Stimulated activated memory B cell treated with anti-CD40 and anti-IgM and Interleukin-4, amounts not matched to agents 10 μg/mL and 1 μg/mL and 100 μg/mL, for 72 hours (primary cell): ENCODE measurements around the gene SDK2.

ENCODE experiments used
- ATAC-seq: fragments of 150-1000 bp; cut with Tn5 transposase; 2 replicates; pipeline ENCODE4 v1.10.0; 2021
- H3K27ac Mint-ChIP-seq: one replicate; pipeline ENCODE4 v1.8.0; 2022; ENCODE audit warnings: mild to moderate bottlenecking, mixed read lengths
- H3K27me3 Mint-ChIP-seq: one replicate; pipeline ENCODE4 v1.8.0; 2022; ENCODE audit warnings: mixed read lengths
- H3K36me3 Mint-ChIP-seq: one replicate; pipeline ENCODE4 v1.8.0; 2022; ENCODE audit warnings: mixed read lengths
- H3K4me1 Mint-ChIP-seq: one replicate; pipeline ENCODE4 v1.8.0; 2022; ENCODE audit warnings: mixed read lengths
- H3K4me3 Mint-ChIP-seq: one replicate; pipeline ENCODE4 v1.8.0; 2022; ENCODE audit warnings: mild to moderate bottlenecking, moderate library complexity, mixed read lengths
- H3K9me3 Mint-ChIP-seq: one replicate; pipeline ENCODE4 v1.8.0; 2022; ENCODE audit warnings: mixed read lengths

SDK2 gene

DNA sequence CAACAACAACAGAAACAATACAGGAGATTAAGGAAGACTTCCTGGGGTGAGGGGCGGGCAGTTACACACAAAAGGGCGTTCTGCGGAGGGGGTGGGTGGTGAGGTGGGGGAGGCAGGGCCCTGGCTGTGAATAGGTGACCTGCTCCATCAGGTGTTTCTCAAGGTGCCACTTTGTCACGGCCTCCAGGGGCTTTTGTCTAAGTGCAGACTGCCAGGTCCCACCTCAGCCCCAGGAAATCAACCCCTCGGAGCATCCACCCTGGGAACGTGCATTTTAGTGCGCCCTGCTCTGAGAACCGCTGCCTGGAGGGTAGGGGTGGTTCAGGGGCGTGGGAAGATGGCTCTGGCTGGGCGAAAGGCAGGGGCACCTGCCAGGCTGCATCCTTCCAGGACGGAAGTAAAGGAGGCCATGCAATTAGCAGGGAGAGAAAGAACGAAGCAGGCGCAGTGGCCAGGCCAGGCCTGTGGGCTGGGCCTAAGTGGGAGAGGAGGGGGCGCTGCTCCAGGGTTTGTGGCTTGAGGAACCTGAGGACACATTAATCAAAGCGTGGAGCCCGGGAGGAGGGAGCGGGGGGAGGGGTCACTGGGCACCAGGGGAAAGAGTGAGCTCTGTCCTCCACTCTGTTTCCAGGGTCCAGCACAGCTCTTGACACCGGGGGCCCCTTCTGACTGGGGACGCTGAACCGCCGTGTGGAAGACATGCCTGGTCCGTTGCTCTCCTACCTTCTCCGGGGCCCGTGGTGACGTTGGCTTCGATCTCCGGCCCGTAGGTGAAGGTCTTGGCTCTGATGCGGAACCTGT, 283.1 kb downstream of the SDK2 start:
- Mint-ChIP-seq H3K36me3 (peaks cover 12% of the 10 kb centered on the region), H3K9me3 (no peaks in the 10 kb centered on the region), H3K27ac (no peak overlapping the region), H3K4me1 (peaks cover 3% of the 10 kb centered on the region), H3K27me3 (no peaks in the 10 kb centered on the region), H3K4me3 (no peak overlapping the region)
- no peak for ATAC-seq

DNA sequence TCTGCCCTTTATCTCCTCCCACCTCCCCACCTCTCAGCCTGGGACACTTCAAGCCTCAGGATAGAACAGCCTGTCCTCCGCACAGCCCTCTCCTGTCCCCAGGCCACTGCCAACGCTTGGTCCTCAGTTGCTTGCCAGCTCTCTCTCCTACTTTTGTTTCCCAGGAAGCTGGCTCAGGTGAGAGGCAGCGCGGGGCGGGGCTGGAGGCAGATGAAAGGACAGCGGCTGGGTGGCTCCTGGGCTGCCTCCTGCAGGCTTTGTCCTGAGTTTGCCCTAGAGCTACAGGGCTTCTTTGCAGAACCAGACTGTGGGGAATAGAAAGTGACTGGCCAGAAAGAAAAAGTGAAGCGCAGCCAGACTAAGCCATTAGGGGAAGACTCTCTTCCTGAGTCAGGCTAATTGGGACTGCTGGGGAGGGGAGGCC, 284.2 kb downstream of the SDK2 start:
- Mint-ChIP-seq H3K27ac (no peak overlapping the region), H3K4me3 (no peak overlapping the region), H3K36me3 (peaks cover 3% of the 10 kb centered on the region), H3K27me3 (no peaks in the 10 kb centered on the region), H3K4me1 (no peaks in the 10 kb centered on the region), H3K9me3 (no peaks in the 10 kb centered on the region)
- ATAC-seq = no peak

DNA sequence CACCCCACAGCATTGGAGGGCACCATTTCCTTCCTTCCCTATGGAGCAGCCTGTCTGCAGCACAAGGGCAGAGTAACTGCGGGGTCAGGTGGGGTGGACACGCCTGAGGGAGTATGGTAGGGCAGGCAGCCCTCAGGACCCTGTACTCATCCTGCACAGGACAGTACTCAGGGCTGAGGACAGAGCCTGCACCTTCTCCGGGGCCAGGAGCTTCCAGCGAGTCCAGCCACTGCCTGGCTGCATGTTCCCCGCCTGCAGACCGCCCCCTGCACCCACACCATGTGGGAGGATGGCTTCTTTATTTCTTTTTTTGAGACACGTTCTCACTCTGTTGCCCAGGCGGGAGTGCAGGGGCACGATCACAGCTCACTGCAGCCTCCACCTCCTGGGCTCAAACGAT, 284.9 kb downstream of the SDK2 start:
- H3K27me3 Mint-ChIP-seq = no peaks in the 10 kb centered on the region
- no peaks in the 10 kb centered on the region for H3K36me3 Mint-ChIP-seq

DNA sequence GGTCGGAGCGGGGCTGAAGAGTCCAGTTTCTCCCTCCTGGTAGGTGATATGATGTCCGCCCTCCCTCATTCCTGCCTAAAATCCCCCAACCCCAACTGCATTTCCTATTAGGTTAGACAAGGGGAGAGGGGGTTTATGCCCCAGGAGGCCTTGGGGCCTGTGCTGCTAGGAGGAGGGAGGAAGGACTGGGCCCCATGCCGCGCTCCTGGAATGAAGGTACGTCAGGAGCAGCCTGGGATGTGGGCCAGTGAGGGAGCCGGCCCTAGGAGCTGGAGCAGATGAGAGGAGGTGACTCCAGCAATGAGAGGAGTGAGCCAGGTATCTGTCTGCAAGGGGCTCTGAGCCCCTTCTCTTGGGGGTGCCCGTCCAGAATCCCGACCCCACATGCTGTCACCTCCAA, 285.6 kb downstream of the SDK2 start:
- Mint-ChIP-seq H3K9me3 (no peaks in the 10 kb centered on the region), H3K4me1 (no peaks in the 10 kb centered on the region)

More for the DNA sequence above, 284.9 kb downstream of the SDK2 start:
- no peak overlapping the region for H3K27ac Mint-ChIP-seq
- H3K4me3 Mint-ChIP-seq = no peak overlapping the region
- H3K9me3 Mint-ChIP-seq = no peaks in the 10 kb centered on the region
- ATAC-seq = no peak
- H3K4me1 Mint-ChIP-seq = no peaks in the 10 kb centered on the region

DNA sequence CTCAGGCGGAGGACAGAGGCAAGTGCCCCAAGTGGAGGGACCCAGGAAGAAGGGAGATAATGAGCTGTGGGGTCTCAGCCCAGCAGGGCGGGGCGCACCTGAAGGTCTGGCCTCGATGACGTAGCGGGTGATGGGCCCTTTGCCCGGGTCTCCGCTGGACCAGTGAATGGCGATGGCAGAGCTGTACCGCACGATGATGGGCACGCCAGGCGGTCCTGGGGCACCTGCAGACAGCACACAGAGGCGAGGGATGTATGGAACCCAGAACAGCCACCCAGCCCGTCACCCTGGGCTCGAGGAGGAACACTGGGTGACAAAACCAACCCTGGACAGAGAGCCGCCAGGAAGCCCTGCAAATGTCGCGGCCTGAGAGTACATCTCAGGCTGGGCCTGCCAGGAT, 286.3 kb downstream of the SDK2 start:
- ATAC-seq = no peak
- H3K4me1 Mint-ChIP-seq = no peaks in the 10 kb centered on the region
- H3K9me3 Mint-ChIP-seq = no peaks in the 10 kb centered on the region
- H3K4me3 Mint-ChIP-seq = no peak overlapping the region
- no peaks in the 10 kb centered on the region for H3K27me3 Mint-ChIP-seq
- H3K36me3 Mint-ChIP-seq = no peaks in the 10 kb centered on the region
- no peak overlapping the region for H3K27ac Mint-ChIP-seq

More for the DNA sequence above, 285.6 kb downstream of the SDK2 start:
- Mint-ChIP-seq H3K27me3 (no peaks in the 10 kb centered on the region), H3K4me3 (no peak overlapping the region), H3K36me3 (no peaks in the 10 kb centered on the region), H3K27ac (no peak overlapping the region)
- no peak for ATAC-seq

DNA sequence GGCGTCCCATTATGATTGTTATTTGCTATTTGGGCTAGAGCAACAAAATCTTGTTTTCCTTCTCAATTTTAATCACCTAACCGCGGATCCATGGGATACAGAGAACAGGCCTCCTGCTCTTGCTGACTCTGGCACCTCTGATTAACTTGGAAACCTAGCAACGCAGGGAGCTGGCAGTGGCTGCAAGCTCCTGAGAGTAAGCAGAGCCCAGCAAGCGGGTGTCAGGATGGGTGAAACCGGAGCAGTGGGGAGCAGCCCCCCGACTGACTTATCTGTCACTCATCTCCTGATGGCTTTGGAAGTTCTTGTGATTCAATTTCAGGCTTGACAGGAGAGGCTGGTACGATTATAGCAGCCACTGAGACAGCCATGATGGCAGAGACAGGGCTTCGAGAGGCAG, 286.9 kb downstream of the SDK2 start:
- Mint-ChIP-seq H3K9me3 (no peaks in the 10 kb centered on the region), H3K4me3 (no peak overlapping the region), H3K4me1 (no peaks in the 10 kb centered on the region), H3K36me3 (no peaks in the 10 kb centered on the region), H3K27me3 (no peaks in the 10 kb centered on the region), H3K27ac (no peak overlapping the region)
- ATAC-seq = no peak

DNA sequence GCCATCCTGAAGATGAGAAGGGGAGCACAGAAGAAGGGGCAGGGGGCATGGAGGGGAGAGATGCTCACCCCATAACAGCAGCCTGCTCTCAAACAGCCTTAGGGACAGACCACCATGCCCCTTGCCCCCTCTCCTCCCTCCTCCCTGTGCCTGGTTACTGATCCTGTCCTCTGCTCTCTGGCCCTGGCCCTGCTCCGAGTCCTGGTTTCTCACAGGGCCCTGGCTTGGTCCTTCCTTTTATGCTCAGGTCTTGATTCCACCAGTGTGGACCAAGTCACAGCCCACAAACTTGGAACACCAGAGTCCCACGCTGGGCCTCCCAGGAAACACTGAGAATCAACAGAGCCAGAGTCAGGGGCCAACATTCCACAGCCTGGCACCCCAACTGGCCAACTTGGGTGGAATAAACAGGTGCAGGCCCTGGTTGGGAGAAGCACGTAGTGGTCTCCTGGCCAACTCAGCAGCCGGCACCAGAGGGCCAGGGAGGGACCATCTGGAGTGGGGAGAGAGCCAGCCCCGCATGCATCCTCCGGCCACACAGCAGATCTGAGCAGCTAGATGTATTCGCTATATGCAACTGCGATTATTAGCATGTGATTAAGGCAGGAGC, 287.6 kb downstream of the SDK2 start:
- Mint-ChIP-seq H3K36me3 (peaks cover 1% of the 10 kb centered on the region), H3K27me3 (no peaks in the 10 kb centered on the region), H3K4me3 (no peak overlapping the region), H3K27ac (no peak overlapping the region), H3K4me1 (no peaks in the 10 kb centered on the region), H3K9me3 (no peaks in the 10 kb centered on the region)
- ATAC-seq = no peak

DNA sequence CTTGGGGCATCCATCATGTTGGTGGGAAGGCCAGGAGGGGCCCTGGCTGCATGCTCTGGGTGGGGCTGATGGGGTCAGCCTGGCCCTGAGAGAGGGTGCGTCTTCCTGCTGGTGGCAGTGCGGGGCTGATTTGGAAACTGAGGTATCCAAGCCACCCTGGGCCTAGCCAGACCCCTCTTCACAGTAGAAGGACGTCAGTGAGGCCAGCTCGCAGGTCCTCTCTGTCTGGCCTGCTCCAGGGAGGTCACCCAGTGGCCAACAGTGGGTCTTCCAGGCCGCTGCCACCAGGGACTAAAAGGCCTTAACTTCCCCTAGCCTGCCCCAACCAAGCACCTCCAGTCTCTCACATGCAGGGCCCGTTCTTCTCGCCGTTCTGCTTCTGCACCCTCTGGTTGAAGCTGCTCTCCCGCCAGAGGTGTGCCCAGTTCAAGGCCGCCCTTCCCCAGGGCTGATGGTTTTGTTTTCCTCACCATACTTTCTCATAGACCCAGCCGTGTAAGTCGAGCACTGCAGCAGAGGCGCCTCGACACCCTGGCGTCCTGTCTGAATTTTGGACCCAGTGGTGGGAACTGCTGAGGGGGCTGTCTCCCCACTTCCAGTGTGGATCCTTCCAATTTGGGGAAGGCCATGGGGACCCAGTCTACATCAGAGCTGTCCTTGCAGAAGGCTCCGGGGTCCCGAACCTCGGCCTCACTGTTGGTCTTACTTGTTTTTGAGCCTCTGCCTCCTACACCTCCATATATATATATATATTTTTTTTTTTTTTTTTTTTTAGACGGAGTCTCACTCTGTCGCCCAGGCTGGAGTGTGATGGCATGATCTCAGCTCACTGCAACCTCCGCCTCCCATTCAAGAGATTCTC, 289.6 kb downstream of the SDK2 start:
- no peaks in the 10 kb centered on the region for H3K9me3 Mint-ChIP-seq
- no peak for ATAC-seq
- H3K27ac Mint-ChIP-seq = no peak overlapping the region
- peaks cover 15% of the 10 kb centered on the region for H3K36me3 Mint-ChIP-seq
- H3K4me1 Mint-ChIP-seq = no peaks in the 10 kb centered on the region
- no peak overlapping the region for H3K4me3 Mint-ChIP-seq
- H3K27me3 Mint-ChIP-seq = no peaks in the 10 kb centered on the region

DNA sequence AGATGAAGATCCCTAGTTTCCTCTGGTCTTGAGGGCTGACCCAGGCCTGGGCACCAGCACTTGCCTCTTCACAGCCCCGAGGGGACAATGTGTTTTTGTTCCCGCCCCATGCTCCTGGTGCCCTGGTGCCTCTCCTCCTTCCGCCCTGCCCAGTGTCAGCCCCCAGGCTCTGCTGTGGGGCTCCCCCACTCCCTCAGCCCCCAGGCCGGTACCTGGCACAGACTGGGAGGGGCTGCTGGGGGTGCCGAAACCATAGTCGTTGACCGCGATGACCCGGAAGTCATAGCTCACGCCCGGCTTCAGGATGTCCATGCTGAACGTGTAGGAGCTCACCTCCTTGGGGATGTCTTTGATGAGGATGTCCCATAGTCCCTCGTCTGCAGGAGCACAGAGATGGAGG, 292.0 kb downstream of the SDK2 start:
- no peaks in the 10 kb centered on the region for H3K27me3 Mint-ChIP-seq
- no peak for ATAC-seq

DNA sequence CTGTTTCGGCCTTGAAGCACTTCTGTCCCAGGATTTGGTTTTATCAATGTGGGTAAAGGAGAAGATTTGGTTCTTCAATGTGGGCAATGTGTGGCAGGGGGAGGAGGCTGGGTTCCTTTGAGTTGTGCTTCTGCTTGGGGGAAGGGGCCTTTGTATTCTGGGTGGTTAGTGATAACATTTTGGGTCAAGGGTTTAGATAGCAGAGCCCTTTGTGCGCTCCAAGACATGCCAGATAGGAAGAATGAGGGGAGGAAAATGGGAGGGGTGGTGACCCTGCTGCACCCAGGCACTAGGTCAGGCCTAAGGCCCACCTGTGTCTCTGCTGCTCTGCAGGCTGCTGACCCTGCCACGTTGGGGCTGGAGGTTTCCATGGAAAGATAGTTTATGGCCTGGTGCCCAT, 292.5 kb downstream of the SDK2 start:
- Mint-ChIP-seq H3K9me3 (no peaks in the 10 kb centered on the region), H3K36me3 (peaks cover 15% of the 10 kb centered on the region), H3K4me3 (no peak overlapping the region), H3K27me3 (no peaks in the 10 kb centered on the region), H3K4me1 (no peaks in the 10 kb centered on the region), H3K27ac (no peak overlapping the region)
- no peak for ATAC-seq

More for the DNA sequence above, 292.0 kb downstream of the SDK2 start:
- Mint-ChIP-seq H3K9me3 (no peaks in the 10 kb centered on the region), H3K36me3 (peaks cover 15% of the 10 kb centered on the region), H3K4me1 (no peaks in the 10 kb centered on the region), H3K27ac (no peak overlapping the region), H3K4me3 (no peak overlapping the region)

DNA sequence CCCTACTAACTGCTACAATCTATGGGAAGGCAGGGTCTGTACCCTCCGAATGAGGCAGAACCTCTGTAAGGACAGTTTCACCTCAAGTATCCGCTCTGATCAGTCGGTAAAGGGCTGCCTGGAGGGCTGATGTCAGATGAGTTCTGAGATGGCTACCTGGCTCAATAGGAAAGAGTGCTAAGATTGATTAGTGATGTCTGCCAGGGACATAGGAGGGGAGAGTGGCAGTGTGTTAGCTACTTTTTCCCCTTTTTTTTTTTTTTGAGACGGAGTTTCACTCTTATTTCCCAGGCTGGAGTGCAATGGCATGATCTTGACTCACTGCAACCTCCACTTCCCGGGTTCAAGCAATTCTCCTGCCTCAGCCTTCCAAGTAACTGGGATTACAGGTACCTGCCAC, 293.4 kb downstream of the SDK2 start:
- Mint-ChIP-seq H3K4me1 (no peaks in the 10 kb centered on the region), H3K9me3 (no peaks in the 10 kb centered on the region), H3K4me3 (no peak overlapping the region), H3K27ac (no peak overlapping the region), H3K27me3 (no peaks in the 10 kb centered on the region), H3K36me3 (peaks cover 15% of the 10 kb centered on the region)
- ATAC-seq = no peak

DNA sequence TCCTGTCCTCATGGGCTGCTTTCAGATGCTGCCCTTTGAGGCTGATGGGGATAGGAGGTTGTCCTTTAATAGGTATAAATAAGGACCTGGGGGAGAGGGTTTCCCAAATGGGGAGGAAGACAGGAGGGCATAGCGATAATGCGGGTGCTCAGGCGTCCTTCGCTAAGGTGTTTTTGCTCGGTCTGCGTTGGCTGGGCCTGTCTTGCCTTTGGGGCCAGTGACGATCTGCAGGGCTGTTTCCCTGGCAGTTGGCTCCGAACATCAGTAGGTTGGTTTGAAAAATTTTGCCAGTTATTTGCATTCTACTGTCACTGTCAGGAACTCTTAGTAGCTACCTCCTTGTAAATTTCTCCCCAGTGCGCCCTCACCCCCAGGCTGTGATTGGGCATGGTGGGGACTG, 294.6 kb downstream of the SDK2 start:
- Mint-ChIP-seq H3K27ac (no peak overlapping the region), H3K9me3 (no peaks in the 10 kb centered on the region), H3K27me3 (no peaks in the 10 kb centered on the region), H3K4me1 (no peaks in the 10 kb centered on the region), H3K4me3 (no peak overlapping the region), H3K36me3 (peaks cover 15% of the 10 kb centered on the region)
- no peak for ATAC-seq

DNA sequence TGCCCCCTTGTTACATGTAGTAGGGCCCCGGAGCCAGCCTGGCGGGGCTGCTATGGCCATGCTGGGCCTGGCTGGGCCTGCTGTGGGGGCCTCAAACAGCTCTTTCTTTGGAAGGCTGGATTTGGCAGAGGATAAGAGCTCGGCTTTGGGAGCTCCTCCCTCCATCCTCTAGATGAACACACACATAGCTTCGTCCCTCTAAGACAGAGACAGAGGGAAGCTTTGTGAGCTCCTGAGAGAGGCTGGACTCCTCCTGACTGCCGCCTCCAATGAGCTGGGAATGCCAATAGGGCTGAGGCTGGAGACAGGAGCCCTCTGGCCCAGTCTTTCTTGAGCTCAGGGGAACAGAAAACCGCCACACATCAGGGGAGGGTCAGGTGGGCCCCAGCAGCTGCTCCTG, 295.1 kb downstream of the SDK2 start:
- H3K4me3 Mint-ChIP-seq = no peak overlapping the region
- H3K9me3 Mint-ChIP-seq = no peaks in the 10 kb centered on the region
- no peaks in the 10 kb centered on the region for H3K27me3 Mint-ChIP-seq
- no peak for ATAC-seq
- no peak overlapping the region for H3K27ac Mint-ChIP-seq
- H3K4me1 Mint-ChIP-seq = no peaks in the 10 kb centered on the region
- H3K36me3 Mint-ChIP-seq = peaks cover 15% of the 10 kb centered on the region

DNA sequence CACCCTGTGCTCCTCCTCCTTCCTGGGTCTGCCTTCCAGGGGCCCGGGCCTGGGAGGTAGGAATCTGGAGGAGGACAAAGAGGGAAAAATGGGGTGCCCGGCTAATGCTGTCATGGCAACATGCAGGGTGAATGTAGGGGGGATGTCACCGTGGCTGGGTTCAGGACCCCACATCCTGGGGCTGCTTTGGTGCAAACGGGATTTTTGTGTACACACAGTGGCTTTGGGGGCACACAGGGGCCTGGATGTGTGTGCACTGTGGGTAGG, 295.5 kb downstream of the SDK2 start:
- Mint-ChIP-seq H3K4me3 (no peak overlapping the region), H3K4me1 (no peaks in the 10 kb centered on the region), H3K9me3 (no peaks in the 10 kb centered on the region), H3K36me3 (peaks cover 15% of the 10 kb centered on the region), H3K27me3 (no peaks in the 10 kb centered on the region), H3K27ac (no peak overlapping the region)
- no peak for ATAC-seq

DNA sequence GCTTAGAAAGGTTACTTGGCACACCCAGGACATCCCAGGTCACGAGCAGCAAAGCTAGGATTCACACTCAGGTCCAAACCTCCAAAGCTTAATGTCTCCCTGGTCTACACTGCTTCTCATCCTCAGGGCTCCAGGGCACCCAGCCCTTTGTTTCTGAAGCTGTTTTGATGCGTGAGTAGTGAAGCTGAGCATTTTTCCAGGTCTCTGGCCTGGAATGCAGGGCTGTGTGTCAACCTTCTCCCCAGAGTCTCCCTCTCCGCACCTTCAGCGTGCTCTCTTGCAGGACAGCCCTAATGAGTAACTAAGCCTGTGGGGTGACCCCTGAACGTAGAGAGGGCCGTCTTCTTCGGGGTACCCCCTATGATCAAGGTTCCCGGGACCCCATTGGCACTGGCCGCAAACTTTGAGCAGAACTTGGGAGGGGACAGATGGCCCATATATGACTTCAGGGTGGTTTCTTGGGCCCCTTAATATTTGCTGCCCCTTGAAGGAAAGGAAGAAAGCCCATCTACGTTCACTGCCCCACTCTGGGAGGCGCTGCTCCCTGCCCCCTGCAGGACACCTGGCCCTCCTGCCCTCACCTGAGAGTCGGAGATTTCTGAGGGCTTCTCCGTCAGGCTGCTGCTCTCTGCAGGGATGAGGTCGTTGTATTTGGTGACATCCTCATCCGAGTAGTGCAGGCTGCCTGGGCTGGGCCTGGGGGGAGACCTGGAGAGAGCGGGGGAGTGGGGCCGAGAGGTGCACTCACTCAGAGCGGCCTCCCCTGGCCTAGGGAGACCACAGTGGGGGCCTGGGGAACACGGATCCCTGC, 296.0 kb downstream of the SDK2 start:
- H3K9me3 Mint-ChIP-seq = no peaks in the 10 kb centered on the region
- no peaks in the 10 kb centered on the region for H3K4me1 Mint-ChIP-seq
- H3K4me3 Mint-ChIP-seq = no peak overlapping the region
- no peak for ATAC-seq
- no peaks in the 10 kb centered on the region for H3K27me3 Mint-ChIP-seq
- peaks cover 15% of the 10 kb centered on the region for H3K36me3 Mint-ChIP-seq
- no peak overlapping the region for H3K27ac Mint-ChIP-seq
